Measurements from ENCODE around the gene VPS18.

VPS18 gene

GRCh38 chr15:40936709-40937666, 42.7 kb downstream of the VPS18 start:
- no peak for DNase-seq (ENCODE audit: low read depth in 2 of 2)

- DNase-seq (ENCODE audit: low read depth in 2 of 2): no peak
Observed at GRCh38 chr15:40937762-40938535, 43.7 kb downstream of the VPS18 start.

GRCh38 chr15:40938536-40938870, 44.3 kb downstream of the VPS18 start:
- DNase-seq (ENCODE audit: low read depth in 2 of 2): no peak

DNA sequence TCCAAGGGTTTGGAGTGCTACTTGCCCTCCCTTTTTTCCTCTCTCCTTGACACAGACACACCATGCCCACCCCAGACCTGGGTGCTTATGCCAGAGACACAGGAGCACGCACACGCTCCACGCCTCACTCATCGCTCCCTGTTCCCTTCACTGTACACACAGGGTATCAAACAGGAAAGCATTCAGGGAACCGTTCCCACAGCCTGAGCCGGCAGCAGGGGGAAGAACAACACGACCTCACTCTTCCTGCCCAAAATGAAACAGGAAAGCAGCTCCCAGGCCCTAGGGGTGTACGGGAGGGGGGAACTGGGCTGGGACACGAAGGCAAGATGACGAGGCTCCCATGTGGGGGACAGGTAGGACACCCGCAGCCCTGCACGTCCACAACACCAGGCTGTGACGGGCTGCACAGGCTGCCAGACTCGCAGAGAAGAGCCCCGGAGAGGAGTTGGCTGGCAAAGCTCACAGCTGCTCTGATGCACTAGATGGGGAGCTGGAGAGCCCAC, 46.1 kb downstream of the VPS18 start:
- no peak for DNase-seq (ENCODE audit: low read depth in 2 of 2)

GRCh38 chr15:40941068-40941527, 46.8 kb downstream of the VPS18 start:
- no peak for DNase-seq (ENCODE audit: low read depth in 2 of 2)

DNA sequence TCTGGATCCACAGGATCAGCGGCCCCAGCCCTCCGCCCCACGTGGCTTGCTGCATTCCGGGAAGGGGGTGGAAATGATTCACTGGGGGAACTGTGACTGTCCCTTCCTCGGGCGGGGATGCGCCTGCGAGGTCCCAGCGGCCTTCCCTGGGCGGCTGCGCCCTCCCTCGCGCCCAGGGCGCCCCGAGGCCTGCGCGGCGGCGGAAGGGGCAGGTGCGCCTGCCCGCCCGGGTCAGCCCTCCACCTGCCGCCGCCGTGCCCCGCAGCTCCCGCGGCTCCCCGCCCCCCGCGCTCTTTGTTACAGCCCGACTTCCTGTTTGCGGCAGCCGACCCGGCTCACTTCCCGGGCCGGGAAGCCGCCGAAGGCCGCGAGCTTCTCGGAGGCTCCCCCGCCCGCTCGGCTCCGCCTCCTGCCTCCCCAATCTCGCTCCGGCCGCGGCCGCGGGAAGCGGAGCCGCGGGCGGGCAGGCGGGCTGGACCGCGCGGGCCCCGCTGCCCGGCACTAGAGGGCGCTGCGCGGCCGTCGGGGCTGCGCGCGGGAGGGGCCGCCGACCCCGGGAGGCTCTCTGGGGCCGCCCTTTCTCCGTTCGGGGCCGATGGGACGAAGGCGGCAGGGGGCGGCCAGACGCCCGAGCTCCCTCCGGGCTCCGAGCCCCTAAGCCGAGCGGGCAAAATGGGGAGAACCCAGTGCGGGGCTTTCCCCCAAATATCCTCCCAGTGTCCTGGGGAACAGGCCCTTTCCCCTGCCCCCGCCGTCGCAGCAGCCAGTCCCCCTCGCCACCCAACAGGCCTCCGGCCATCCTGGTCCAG, 47.5 kb downstream of the VPS18 start:
- peak; percentile 25 to 62 for DNase-seq (ENCODE audit: low read depth in 2 of 2)

GRCh38 chr15:40942337-40942854, 48.1 kb downstream of the VPS18 start:
- no peak for DNase-seq (ENCODE audit: low read depth in 2 of 2)

DNA sequence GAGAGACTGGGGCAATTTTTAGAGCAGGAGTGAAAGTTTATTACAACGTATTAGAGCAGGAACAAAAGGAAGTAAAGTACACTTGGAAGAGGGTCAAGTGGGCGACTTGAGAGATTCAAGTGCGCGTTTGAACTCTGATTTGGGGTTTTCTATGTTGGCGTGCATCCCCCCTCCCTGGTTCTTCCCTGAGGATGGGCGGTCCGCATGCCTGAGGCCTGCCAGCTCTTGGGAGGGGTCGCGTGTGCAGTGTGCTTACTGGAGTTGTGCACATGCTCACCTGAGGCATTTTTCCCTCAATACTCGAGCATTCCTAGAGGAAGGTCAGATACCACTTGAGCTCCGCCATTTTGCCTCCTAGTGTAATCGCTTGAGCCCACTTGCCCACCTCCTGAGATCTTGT, 48.6 kb downstream of the VPS18 start:
- no peak for DNase-seq (ENCODE audit: low read depth in 2 of 2)

GRCh38 chr15:40943764-40944365, 49.6 kb downstream of the VPS18 start:
- DNase-seq (ENCODE audit: low read depth in 2 of 2): no peak

GRCh38 chr15:40944510-40945296, 50.5 kb downstream of the VPS18 start:
- no peak for DNase-seq (ENCODE audit: low read depth in 2 of 2)

GRCh38 chr15:40948706-40949473, 54.6 kb downstream of the VPS18 start:
- no peak for DNase-seq (ENCODE audit: low read depth in 2 of 2)

DNA sequence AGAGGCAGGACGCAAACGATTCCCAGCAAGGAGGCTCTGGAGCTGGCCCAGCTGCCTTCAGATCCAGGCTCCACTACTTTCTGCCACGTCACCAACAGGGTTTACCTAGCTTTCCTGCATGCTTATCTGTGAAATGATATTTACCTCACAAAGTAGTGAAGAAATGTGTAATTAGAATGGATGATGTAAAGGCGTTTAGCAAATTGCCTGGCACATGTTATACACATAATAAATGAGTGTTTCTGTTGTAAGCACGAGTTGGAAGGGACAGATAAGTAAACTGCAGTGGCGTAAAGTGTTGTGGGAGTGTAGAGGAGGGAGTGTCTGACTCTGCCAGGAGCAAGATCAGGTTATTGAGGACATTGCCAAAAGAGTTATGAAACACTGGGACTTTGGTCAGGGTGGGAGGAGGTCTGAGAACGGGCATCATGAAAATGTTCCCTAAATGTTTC, 55.5 kb downstream of the VPS18 start:
- no peak for DNase-seq (ENCODE audit: low read depth in 2 of 2)

GRCh38 chr15:40951764-40952163, 57.5 kb downstream of the VPS18 start:
- no peak for DNase-seq (ENCODE audit: low read depth in 2 of 2)

DNA sequence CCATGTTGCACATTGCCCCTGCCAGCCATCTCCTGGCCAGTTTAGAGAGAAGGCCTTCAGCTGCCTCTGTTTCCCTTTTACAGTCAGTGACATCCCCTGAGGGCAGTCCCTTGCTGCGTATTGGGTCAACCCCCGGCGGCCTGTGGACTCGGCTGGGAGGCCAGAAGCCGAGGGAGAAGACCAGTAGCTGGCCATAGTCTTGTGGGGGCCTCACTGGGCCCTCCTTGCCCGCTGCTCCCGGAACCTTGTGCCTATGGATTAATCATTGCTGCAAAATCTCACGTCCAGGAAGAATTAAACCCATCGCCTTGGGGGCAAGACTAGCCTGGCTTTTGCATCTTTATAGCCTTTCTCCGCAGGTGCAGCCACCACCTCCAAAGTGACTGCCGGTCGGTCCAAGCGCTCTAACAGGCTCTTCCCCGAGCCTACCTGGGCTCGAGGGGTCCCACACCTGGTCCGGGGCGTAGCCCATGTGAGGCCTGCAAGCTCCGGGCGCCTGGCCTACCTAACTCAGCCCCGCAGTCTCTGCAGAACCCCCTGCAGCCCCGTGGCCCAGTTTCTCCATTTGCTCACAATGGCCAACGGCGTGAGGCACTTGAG, 58.2 kb downstream of the VPS18 start:
- DNase-seq (ENCODE audit: low read depth in 2 of 2): no peak

- peak; percentile 95 for DNase-seq (ENCODE audit: low read depth in 2 of 2)
Observed at GRCh38 chr15:40952901-40953712, 58.9 kb downstream of the VPS18 start, which contains the start of gene CHAC1. CHAC1 (plus strand) TSS chr15:40953471; CDS start chr15:40953584, 113 bp downstream.

All from stimulated activated CD8-positive, alpha-beta memory T cell treated with anti-CD3 and anti-CD28 coated beads, Interleukin-7, amount 100 ng/mL, for 4 hours (primary cell).